Testis (tissue), 3 donors: ENCODE results near the gene IRF1. TPM values are rescaled to one million over a fixed set of nuclear protein-coding genes. Genes with fewer than 3 reads are reported as not detected.

Source experiments
- DNase-seq: peaks from one replicate; pipeline ENCODE4 v3.0.0-alpha.2; 2019
- H3K27ac ChIP-seq, 2 donors: fragments of 200-600 bp; sonication (generic); one replicate each; pipeline ENCODE4 v1.5.1; 2019
- H3K27me3 ChIP-seq: fragments of 200-600 bp; sonication (generic); one replicate; pipeline ENCODE4 v1.5.1; 2019
- H3K36me3 ChIP-seq: fragments of 200-600 bp; sonication (generic); one replicate; pipeline ENCODE4 v1.5.1; 2017; ENCODE audit warnings: low read depth; ENCODE audit errors: missing control alignments
- H3K4me1 ChIP-seq: fragments of 200-600 bp; sonication (generic); one replicate; pipeline ENCODE4 v1.5.1; 2019
- H3K4me3 ChIP-seq, 2 donors: fragments of 200-600 bp; sonication (generic); one replicate each; pipeline ENCODE4 v1.5.1; 2017 to 2019
- H3K9me3 ChIP-seq: fragments of 200-600 bp; sonication (generic); one replicate; pipeline ENCODE4 v1.5.1; 2017
- CTCF ChIP-seq, 3 experiments: fragments of 450-650 bp in 2 of 3; fragments of 200-600 bp in 1 of 3; sonication (generic) in 1 of 3; IDR thresholded peaks; one replicate each; pipeline ENCODE4 v1.5.1; 2016 to 2019; ENCODE audit warnings: antibody characterized with exemption in 3 of 3, mild to moderate bottlenecking in 2 of 3, moderate library complexity in 1 of 3
- POLR2A ChIP-seq: fragments of 450-650 bp; IDR thresholded peaks from one replicate; pipeline ENCODE4 v1.6.1; 2017; ENCODE audit warnings: antibody characterized with exemption, mild to moderate bottlenecking, moderate library complexity
- WGBS, 2 donors: methylation state at CpG; one replicate each; pipeline ENCODE4 v1.1.5; 2018; 5-methylcytosine and 5-hydroxymethylcytosine counted together
- intact Hi-C: fragments of 100-400 bp; cut with DNase I; formaldehyde crosslinking; loops from one replicate; pipeline ENCODE4 v1.15.1; 2023; ENCODE audit warnings: low total_unique reads
- polyA plus RNA-seq: library from polyadenylated mRNA; stranded (reverse); fragments of 350-450 nt; fragmentation: Illumina TruSeq; extraction: RNeasy Lipid Tissue Mini Kit (QIAGEN cat#74804); gene quantifications from one replicate; pipeline ENCODE4 v1.2.3, GENCODE V29; 2014; ENCODE audit warnings: low read depth, low replicate concordance; ENCODE audit not compliant: insufficient read depth
- total RNA-seq, 2 donors: library from RNA; depleted of rRNA; stranded (reverse); fragments of >200 nt; gene quantifications; one replicate each; pipeline ENCODE4 v1.2.3, GENCODE V29; 2016

IRF1 gene
- total and polyA plus RNA-seq, 3 donors from 2014 or later = 20.2 to 31.7 (median 22.5) TPM

- no peak for DNase-seq
- H3K36me3 ChIP-seq = no peaks in the 10 kb centered on the region
- no peaks in the 10 kb centered on the region for H3K9me3 ChIP-seq
- no peak overlapping the region for H3K27ac ChIP-seq
- TF ChIP-seq CTCF (IDR thresholded peaks at IDR 0.05) = no peak
- WGBS, 2 donors = 79 to 88% methylated on average over 2 of the region's 2 CpGs
- H3K4me3 ChIP-seq = no peak overlapping the region
- no peaks in the 10 kb centered on the region for H3K4me1 ChIP-seq
- H3K27me3 ChIP-seq = no peaks in the 10 kb centered on the region
- intact Hi-C loops = no loop called here
Measured at GRCh38 chr5:132457371-132458225, 33.0 kb downstream of the IRF1 start.

- no peak for TF ChIP-seq CTCF (IDR thresholded peaks at IDR 0.05)
- TF ChIP-seq POLR2A = no peak
- no peak for DNase-seq
- Histone ChIP-seq H3K4me3 (no peak overlapping the region), H3K9me3 (no peaks in the 10 kb centered on the region), H3K27ac (no peak overlapping the region), H3K36me3 (no peaks in the 10 kb centered on the region), H3K4me1 (no peaks in the 10 kb centered on the region), H3K27me3 (no peaks in the 10 kb centered on the region)
- WGBS, 2 donors = 88 to 91% methylated on average over 4 to 6 of the region's 6 CpGs
- intact Hi-C loops = no loop called here
Measured at GRCh38 chr5:132456987-132457361, 33.6 kb downstream of the IRF1 start.

GRCh38 chr5:132456296-132456986 is 34.1 kb downstream of the IRF1 start:
- Histone ChIP-seq H3K9me3 (no peaks in the 10 kb centered on the region), H3K36me3 (no peaks in the 10 kb centered on the region), H3K4me1 (no peaks in the 10 kb centered on the region), H3K27me3 (no peaks in the 10 kb centered on the region), H3K4me3 (no peak overlapping the region), H3K27ac (peak overlapping the region in 1 of 2 donors; percentile 25)
- WGBS, 2 donors = 63 to 76% methylated on average over 8 of the region's 8 CpGs
- intact Hi-C loops = no loop called here
- no peak for TF ChIP-seq POLR2A
- no peak for TF ChIP-seq CTCF (IDR thresholded peaks at IDR 0.05)
- DNase-seq = peak; percentile 43

- peak overlapping the region in 1 of 2 donors; percentile 25 for H3K27ac ChIP-seq
- H3K27me3 ChIP-seq = no peaks in the 10 kb centered on the region
- no peaks in the 10 kb centered on the region for H3K4me1 ChIP-seq
- H3K9me3 ChIP-seq = no peaks in the 10 kb centered on the region
- no peak for TF ChIP-seq CTCF (IDR thresholded peaks at IDR 0.05)
- TF ChIP-seq POLR2A = no peak
- intact Hi-C loops = no loop called here
- no peaks in the 10 kb centered on the region for H3K36me3 ChIP-seq
- WGBS, 2 donors = 60 to 69% methylated on average over 5 of the region's 5 CpGs
- no peak for DNase-seq
- H3K4me3 ChIP-seq = no peak overlapping the region
Measured at GRCh38 chr5:132455614-132456115, 34.9 kb downstream of the IRF1 start.
